PC-3 (cell line): Measurements from ENCODE around the gene SOX10. TPM values are rescaled to one million over a fixed set of nuclear protein-coding genes. Genes with fewer than 3 reads are reported as not detected.

Experiments
- ATAC-seq: fragments of 200-7000 bp; cut with Tn5 transposase; 2 replicates; pipeline ENCODE4 v1.9.1; 2020; ENCODE audit warnings: mild to moderate bottlenecking, moderate library complexity
- BruUV-seq: library from RNA; stranded (reverse); fragments of 400-500 nt; replicated peaks from 2 replicates; lab custom pipeline; 2021; lab: Mats Ljungman, UMichigan
- CTCF ChIA-PET: fragments of 300-600 bp; sonication (Branson Sonifier 250); formaldehyde crosslinking; loops from one replicate; lab custom pipeline; 2022; ENCODE audit warnings: antibody characterized with exemption; lab: Charles Lee
- POLR2A ChIA-PET: fragments of 300-600 bp; sonication (Branson Sonifier 250); formaldehyde crosslinking; loops from one replicate; lab custom pipeline; 2022; ENCODE audit warnings: antibody characterized with exemption; ENCODE audit not compliant: unreplicated experiment; lab: Charles Lee
- DNase-seq: peaks from one replicate; pipeline ENCODE4 v3.0.0-alpha.2; 2015
- H2AFZ ChIP-seq: fragments of 300-600 bp; sonication (generic); 2 replicates; pipeline ENCODE4 v1.6.0; 2016; ENCODE audit warnings: antibody characterized with exemption, low read length
- H3F3A ChIP-seq: fragments of 300-600 bp; sonication (generic); one replicate; pipeline ENCODE4 v1.6.0; 2017; ENCODE audit warnings: antibody characterized with exemption, low read length, control low read depth, mild to moderate bottlenecking; ENCODE audit not compliant: unreplicated experiment
- H3K27ac ChIP-seq: fragments of 300-600 bp; sonication (generic); 2 replicates; pipeline ENCODE4 v1.5.1; 2016; ENCODE audit warnings: mild to moderate bottlenecking, low read length
- H3K27me3 ChIP-seq: fragments of 300-600 bp; sonication (generic); 2 replicates; pipeline ENCODE4 v1.6.1; 2016; ENCODE audit warnings: low read length, mixed read lengths
- H3K36me3 ChIP-seq: fragments of 300-600 bp; sonication (generic); 2 replicates; pipeline ENCODE4 v1.6.1; 2016; ENCODE audit warnings: low read depth, mixed run types, low read length, mixed read lengths
- H3K4me1 ChIP-seq: fragments of 300-600 bp; sonication (generic); 2 replicates; pipeline ENCODE4 v1.5.1; 2016; ENCODE audit warnings: low read length; ENCODE audit not compliant: insufficient read depth
- H3K4me2 ChIP-seq: fragments of 300-600 bp; sonication (generic); 2 replicates; pipeline ENCODE4 v1.6.0; 2016; ENCODE audit warnings: low read length
- H3K4me3 ChIP-seq: fragments of 300-600 bp; sonication (generic); 2 replicates; pipeline ENCODE4 v1.5.1; 2016; ENCODE audit warnings: mild to moderate bottlenecking, low read length, mixed read lengths
- H3K79me2 ChIP-seq: fragments of 300-600 bp; sonication (generic); 2 replicates; pipeline ENCODE4 v1.6.1; 2017; ENCODE audit warnings: low read length, mixed read lengths
- H3K9ac ChIP-seq: fragments of 300-600 bp; sonication (generic); 2 replicates; pipeline ENCODE4 v1.6.0; 2016; ENCODE audit warnings: mild to moderate bottlenecking, low read length
- H3K9me2 ChIP-seq: fragments of 300-600 bp; sonication (generic); replicated peaks from 2 replicates; pipeline ENCODE4 v1.6.1; 2016; ENCODE audit warnings: mixed run types, low read length, mixed read lengths
- H3K9me3 ChIP-seq: fragments of 300-600 bp; sonication (generic); 2 replicates; pipeline ENCODE4 v1.6.1; 2016; ENCODE audit warnings: low read length, mixed read lengths
- H4K20me1 ChIP-seq: fragments of 300-600 bp; sonication (generic); 2 replicates; pipeline ENCODE4 v1.6.1; 2016; ENCODE audit warnings: low read length, mixed read lengths
- CTCF ChIP-seq: fragments of 300-600 bp; sonication (generic); conservative IDR thresholded peaks from 2 replicates; pipeline ENCODE4 v1.5.1; 2017; ENCODE audit warnings: antibody characterized with exemption, low read depth, mild to moderate bottlenecking, low read length
- EZH2 ChIP-seq: fragments of 300-600 bp; sonication (generic); IDR thresholded peaks from one replicate; pipeline ENCODE4 v1.6.1; 2017; ENCODE audit warnings: antibody characterized with exemption, mild to moderate bottlenecking, low read length; ENCODE audit not compliant: unreplicated experiment
- EZH2phosphoT487 ChIP-seq: fragments of 300-600 bp; sonication (generic); IDR thresholded peaks from 2 replicates; pipeline ENCODE4 v1.6.1; 2018; ENCODE audit warnings: mild to moderate bottlenecking, antibody characterized with exemption, low read length, borderline replicate concordance
- intact Hi-C: fragments of 100-400 bp; cut with micrococcal nuclease; formaldehyde crosslinking; loops from 2 replicates; pipeline ENCODE4 v1.9.0; 2023
- total RNA-seq: library from RNA; depleted of rRNA; stranded (reverse); fragments of >200 nt; gene quantifications from 2 replicates; pipeline ENCODE4 v1.2.3, GENCODE V29; 2014

Gene SOX10
- total RNA-seq, 1 experiment from 2014 or later: 1.1 TPM

- TSS peak; percentile 9 for BruUV-seq
- H3K9ac ChIP-seq: no peak overlapping the region
- no peaks in the 10 kb centered on the region for H3F3A ChIP-seq
- POLR2A ChIA-PET: interaction anchor here (0.6 to 0.7 kb wide), 3 partner anchors 9 to 113 kb away, joined by 3 to 10 read pairs (median 4); partner anchors contain the start of gene PICK1
- no peak overlapping the region for H3K27ac ChIP-seq
- H3K4me1 ChIP-seq: peaks cover 12% of the 10 kb centered on the region
- DNase-seq (no peak), ATAC-seq (peak; percentile 81)
- H3K27me3 ChIP-seq: no peaks in the 10 kb centered on the region
- H3K79me2 ChIP-seq: no peaks in the 10 kb centered on the region
- H3K9me3 ChIP-seq: no peaks in the 10 kb centered on the region
- intact Hi-C loops: no loop called here
- H3K4me3 ChIP-seq: no peak overlapping the region
- H3K9me2 ChIP-seq: no peaks in the 10 kb centered on the region
- H3K4me2 ChIP-seq: no peak overlapping the region
- no peak overlapping the region for H2AFZ ChIP-seq
- CTCF ChIA-PET: no interaction called here
- H3K36me3 ChIP-seq: peaks cover 4% of the 10 kb centered on the region; the same call in 1 of the 2 replicates
- H4K20me1 ChIP-seq: 0 out of 2 replicates have a peak, but pooled peaks cover 4% of the 10 kb centered on the region
- TF ChIP-seq EZH2: no peak
- TF ChIP-seq CTCF: no peak
- no peak for TF ChIP-seq EZH2phosphoT487
Measured at GRCh38 chr22:37943825-37944198, 40.5 kb downstream of the SOX10 start.

- Histone ChIP-seq H4K20me1 (0 out of 2 replicates have a peak, but pooled peaks cover 4% of the 10 kb centered on the region), H3F3A (no peaks in the 10 kb centered on the region), H3K36me3 (peaks cover 4% of the 10 kb centered on the region; the same call in 1 of the 2 replicates), H3K9me2 (no peaks in the 10 kb centered on the region), H3K9me3 (no peaks in the 10 kb centered on the region), H3K4me3 (no peak overlapping the region), H3K27me3 (no peaks in the 10 kb centered on the region), H3K4me1 (peaks cover 12% of the 10 kb centered on the region), H3K9ac (no peak overlapping the region), H3K79me2 (no peaks in the 10 kb centered on the region), H3K4me2 (no peak overlapping the region), H2AFZ (no peak overlapping the region), H3K27ac (peak overlapping the region; percentile 13; the same call in 1 of the 2 replicates)
- ATAC-seq (peak; percentile 89), DNase-seq (peak; percentile 75)
- TF ChIP-seq EZH2 (no peak), EZH2phosphoT487 (no peak), CTCF (no peak)
- ChIA-PET CTCF (no interaction called here), POLR2A (interaction anchor here (0.6 to 0.7 kb wide), 3 partner anchors 10 to 114 kb away, joined by 3 to 10 read pairs (median 4); partner anchors contain the start of gene PICK1)
- BruUV-seq: no TSS peak
- intact Hi-C loops: no loop called here
Measured at GRCh38 chr22:37943136-37943824, 41.1 kb downstream of the SOX10 start.

- no peak for ATAC-seq
- H3K9me3 ChIP-seq: no peaks in the 10 kb centered on the region
- no peak overlapping the region for H3K4me3 ChIP-seq
- no peaks in the 10 kb centered on the region for H3K9me2 ChIP-seq
- no peaks in the 10 kb centered on the region for H3K27me3 ChIP-seq
- H3K27ac ChIP-seq: no peak overlapping the region
- CTCF ChIA-PET: no interaction called here
- TF ChIP-seq CTCF (no peak), EZH2 (no peak), EZH2phosphoT487 (no peak)
- BruUV-seq: no TSS peak
- H3K36me3 ChIP-seq: peaks cover 4% of the 10 kb centered on the region; the same call in 1 of the 2 replicates
- no peak overlapping the region for H3K9ac ChIP-seq
- no peak overlapping the region for H2AFZ ChIP-seq
- H3K4me2 ChIP-seq: no peak overlapping the region
- no peak for DNase-seq
- no peaks in the 10 kb centered on the region for H3K79me2 ChIP-seq
- no peaks in the 10 kb centered on the region for H3F3A ChIP-seq
- H4K20me1 ChIP-seq: 0 out of 2 replicates have a peak, but pooled peaks cover 4% of the 10 kb centered on the region
- POLR2A ChIA-PET: interaction anchor here (0.6 kb wide), 2 partner anchors 58 to 93 kb away, joined by 3 read pairs; partner anchors contain the start of gene EIF3L
- H3K4me1 ChIP-seq: peaks cover 12% of the 10 kb centered on the region
- intact Hi-C loops: no loop called here
Measured at GRCh38 chr22:37942133-37942532, 42.2 kb downstream of the SOX10 start.
